ENCODE data around the gene MORC1.
"Not testable (repeated sequence)": the region's sequence is repeated elsewhere in the genome, so short reads cannot be mapped to it uniquely, and the experiment has no call there.

DNA sequence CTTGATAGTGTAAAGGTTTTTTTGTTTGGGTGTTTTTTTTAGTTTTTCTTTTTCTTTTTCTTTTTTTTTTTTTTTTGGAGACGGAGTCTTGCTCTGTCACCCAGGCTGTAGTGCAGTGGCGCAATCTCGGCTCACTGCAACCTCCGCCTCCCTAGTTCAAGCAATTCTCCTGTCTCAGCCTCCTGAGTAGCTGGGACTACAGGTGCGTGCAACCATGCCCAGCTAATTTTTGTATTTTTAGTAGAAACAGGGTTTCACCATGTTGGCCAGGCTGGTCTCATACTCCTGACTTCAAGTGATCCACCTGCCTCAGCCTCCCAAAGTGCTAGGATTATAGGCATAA lies 15.5 kb upstream of the MORC1 start:
- not testable (repeated sequence) for TF ChIP-seq CTCF (optimal IDR thresholded peaks at IDR 0.05 in 1 of 3, IDR thresholded peaks at IDR 0.05 in 1 of 3, conservative IDR thresholded peaks at IDR 0.05 in 1 of 3; ENCODE audit: extremely low read depth in 1 of 3, insufficient read depth in 2 of 3, low read length in 3 of 3); EZH2 (IDR thresholded peaks at IDR 0.05; ENCODE audit: low read length)
